H1 (cell line): ENCODE results near the gene ADAM30. TPM values are rescaled to one million over a fixed set of nuclear protein-coding genes. Genes with fewer than 3 reads are reported as not detected.

Source experiments
- CTCF ChIA-PET: fragments of 300-600 bp; sonication (Branson Sonifier 250); formaldehyde crosslinking; loops from one replicate; lab custom pipeline; 2021; ENCODE audit not compliant: partially characterized antibody; lab: Charles Lee
- POLR2A ChIA-PET: fragments of 300-600 bp; sonication (Branson Sonifier 250); formaldehyde crosslinking; loops from one replicate; lab custom pipeline; 2021; ENCODE audit warnings: inconsistent platforms; ENCODE audit not compliant: partially characterized antibody; lab: Charles Lee
- DNase-seq, 2 experiments: peaks; one replicate each; pipeline versions ENCODE4 v3.0.0 to v3.0.0-alpha.2; 2010 to 2022; ENCODE audit warnings: low spot score in 2 of 2, low read depth in 1 of 2, mixed read lengths in 1 of 2
- FAIRE-seq: peaks from 2 replicates; lab custom pipeline; 2011; peaks lifted over from hg19 to GRCh38; lab: Jason Lieb, UNC
- H2AFZ ChIP-seq: 2 replicates; pipeline ENCODE4 v1.8.1; 2012; ENCODE audit warnings: low read length, inconsistent platforms
- H2AK5ac ChIP-seq: 2 replicates; pipeline ENCODE4 v1.6.1; 2013; ENCODE audit warnings: low read depth, low read length
- H2BK120ac ChIP-seq: replicated peaks from 2 replicates; pipeline ENCODE3; 2013; ENCODE audit warnings: low read depth, low read length, inconsistent platforms
- H2BK12ac ChIP-seq: 2 replicates; pipeline ENCODE4 v1.6.1; 2013; ENCODE audit warnings: low read depth, low read length
- H2BK15ac ChIP-seq: 2 replicates; pipeline ENCODE4 v1.6.1; 2013; ENCODE audit warnings: low read length
- H2BK20ac ChIP-seq: 2 replicates; pipeline ENCODE4 v1.6.1; 2013; ENCODE audit warnings: low read length
- H2BK5ac ChIP-seq: 2 replicates; pipeline ENCODE4 v1.6.1; 2013; ENCODE audit warnings: low read depth, low read length
- H3K14ac ChIP-seq: 2 replicates; pipeline ENCODE4 v1.6.1; 2013; ENCODE audit warnings: inconsistent platforms; ENCODE audit not compliant: insufficient read length
- H3K18ac ChIP-seq: 2 replicates; pipeline ENCODE4 v1.6.1; 2013; ENCODE audit warnings: low read length; ENCODE audit errors: extremely low read depth
- H3K23ac ChIP-seq: 2 replicates; pipeline ENCODE4 v1.6.1; 2013; ENCODE audit warnings: inconsistent platforms; ENCODE audit not compliant: insufficient read length
- H3K23me2 ChIP-seq: 2 replicates; pipeline ENCODE4 v1.6.1; 2013; ENCODE audit warnings: low read depth, low read length
- H3K27ac ChIP-seq: 2 replicates; pipeline ENCODE4 v1.6.1; 2011; ENCODE audit warnings: low read depth, low read length, inconsistent platforms
- H3K27me3 ChIP-seq, 4 experiments: replicated peaks in 1 of 4; 1 replicate in 1 of 4; 2 replicates in 3 of 4; pipeline versions ENCODE4 v1.6.1 to v1.8.1; 2011 to 2013; ENCODE audit warnings: low read length in 3 of 4, mild to moderate bottlenecking in 3 of 4, inconsistent platforms in 2 of 4, mixed read lengths in 2 of 4, moderate library complexity in 1 of 4; ENCODE audit not compliant: control insufficient read depth in 3 of 4, insufficient read depth in 3 of 4; ENCODE audit errors: extremely low read depth in 1 of 4
- H3K36me3 ChIP-seq, 4 experiments: 2 replicates each; pipeline versions ENCODE4 v1.6.1 to v1.8.1; 2011 to 2013; ENCODE audit warnings: mild to moderate bottlenecking in 4 of 4, low read length in 3 of 4, moderate library complexity in 2 of 4, control low read depth in 1 of 4, inconsistent platforms in 1 of 4; ENCODE audit not compliant: insufficient read depth in 4 of 4, control insufficient read depth in 2 of 4
- H3K4ac ChIP-seq: replicated peaks from 2 replicates; pipeline ENCODE3; 2013; ENCODE audit warnings: low read length, low read depth, mixed read lengths, inconsistent platforms; ENCODE audit not compliant: insufficient read length
- H3K4me1 ChIP-seq, 4 experiments: replicated peaks in 1 of 4; 1 replicate in 1 of 4; 2 replicates in 3 of 4; pipeline versions ENCODE4 v1.6.1 to v1.8.1; 2011 to 2013; ENCODE audit warnings: low read length in 3 of 4, inconsistent platforms in 2 of 4, mixed read lengths in 1 of 4; ENCODE audit not compliant: insufficient read depth in 4 of 4, control insufficient read depth in 3 of 4
- H3K4me2 ChIP-seq, 2 experiments: 2 replicates each; pipeline versions ENCODE4 v1.6.1 to v1.8.1; 2011 to 2013; ENCODE audit warnings: low read depth in 2 of 2, low read length in 2 of 2, control low read depth in 1 of 2, inconsistent platforms in 1 of 2, mild to moderate bottlenecking in 1 of 2; ENCODE audit not compliant: insufficient read depth in 1 of 2
- H3K4me3 ChIP-seq, 4 experiments: fragments of 200-600, 300-600 bp in 1 of 4; sonication (generic), shearing (Covaris generic), sonication (Bioruptor Twin) in 1 of 4; 2 replicates each; pipeline versions ENCODE4 v1.5.1 to v1.8.1; 2011 to 2016; ENCODE audit warnings: low read length in 4 of 4, low read depth in 3 of 4, control low read depth in 2 of 4, inconsistent platforms in 2 of 4, mild to moderate bottlenecking in 2 of 4, mixed read lengths in 1 of 4, moderate library complexity in 1 of 4; ENCODE audit not compliant: insufficient read depth in 2 of 4; ENCODE audit errors: extremely low read depth in 1 of 4
- H3K56ac ChIP-seq: replicated peaks from 2 replicates; pipeline ENCODE3; 2013; ENCODE audit warnings: low read depth, mild to moderate bottlenecking, mixed read lengths, low read length, inconsistent platforms; ENCODE audit not compliant: insufficient read length
- H3K79me1 ChIP-seq: 2 replicates; pipeline ENCODE4 v1.6.1; 2013; ENCODE audit warnings: low read depth, low read length, control low read depth
- H3K79me2 ChIP-seq, 2 experiments: 2 replicates each; pipeline versions ENCODE4 v1.6.1 to v1.8.1; 2012 to 2013; ENCODE audit warnings: low read length in 2 of 2, mild to moderate bottlenecking in 2 of 2, inconsistent platforms in 1 of 2; ENCODE audit not compliant: insufficient read depth in 2 of 2, control insufficient read depth in 1 of 2
- H3K9ac ChIP-seq, 4 experiments: replicated peaks in 1 of 4; 1 replicate in 1 of 4; 2 replicates in 3 of 4; pipeline versions ENCODE4 v1.6.1 to v1.8.1; 2011 to 2013; ENCODE audit warnings: low read depth in 3 of 4, low read length in 3 of 4, control low read depth in 2 of 4, mild to moderate bottlenecking in 2 of 4, moderate library complexity in 2 of 4, inconsistent platforms in 1 of 4; ENCODE audit errors: extremely low read depth in 1 of 4
- H3K9me3 ChIP-seq, 2 experiments: 2 replicates each; pipeline versions ENCODE4 v1.6.1 to v1.8.1; 2012 to 2013; ENCODE audit warnings: mild to moderate bottlenecking in 2 of 2, moderate library complexity in 2 of 2, control low read depth in 1 of 2, inconsistent platforms in 1 of 2, low read depth in 1 of 2, low read length in 1 of 2, mixed read lengths in 1 of 2; ENCODE audit not compliant: insufficient read depth in 2 of 2
- H4K20me1 ChIP-seq, 2 experiments: replicated peaks in 1 of 2; 2 replicates each; pipeline versions ENCODE3 to v1.8.1; 2011 to 2013; ENCODE audit warnings: inconsistent platforms in 2 of 2, low read length in 2 of 2, mild to moderate bottlenecking in 1 of 2; ENCODE audit not compliant: insufficient read depth in 2 of 2, control insufficient read depth in 1 of 2
- H4K5ac ChIP-seq: 2 replicates; pipeline ENCODE4 v1.6.1; 2013; ENCODE audit warnings: low read length, low read depth, mixed read lengths, inconsistent platforms; ENCODE audit not compliant: insufficient read length
- H4K8ac ChIP-seq: 2 replicates; pipeline ENCODE4 v1.8.0; 2013; ENCODE audit warnings: mild to moderate bottlenecking, moderate library complexity, low read length, inconsistent platforms; ENCODE audit not compliant: insufficient read depth; ENCODE audit errors: extremely low read depth
- H4K91ac ChIP-seq: replicated peaks from 2 replicates; pipeline ENCODE3; 2013; ENCODE audit warnings: low read length, mixed read lengths, inconsistent platforms; ENCODE audit not compliant: insufficient read length
- CHD2 ChIP-seq: IDR thresholded peaks from 2 replicates; pipeline ENCODE4 v1.6.1; 2012; ENCODE audit warnings: low read length, improper control_type of control experiment
- EGR1 ChIP-seq: IDR thresholded peaks from 2 replicates; pipeline ENCODE4 v1.6.1; 2011; ENCODE audit warnings: low read depth, low read length, borderline replicate concordance
- HDAC2 ChIP-seq, 2 experiments: fragments of 300-600 bp in 1 of 2; sonication (generic) in 1 of 2; IDR thresholded peaks; 2 replicates each; pipeline ENCODE4 v1.6.1; 2011 to 2012; ENCODE audit warnings: low read depth in 2 of 2, low read length in 2 of 2, mild to moderate bottlenecking in 2 of 2, moderate library complexity in 2 of 2, borderline replicate concordance in 1 of 2, inconsistent platforms in 1 of 2
- JUND ChIP-seq: IDR thresholded peaks from 2 replicates; pipeline ENCODE4 v1.6.1; 2011; ENCODE audit warnings: mild to moderate bottlenecking, improper control_type of control experiment, low read length
- KDM4A ChIP-seq: IDR thresholded peaks from one replicate; pipeline ENCODE4 v1.7.1; 2012; ENCODE audit warnings: low read depth, mild to moderate bottlenecking, moderate library complexity, low read length, inconsistent platforms; ENCODE audit not compliant: severe bottlenecking
- RAD21 ChIP-seq, 2 experiments: IDR thresholded peaks in 1 of 2; conservative IDR thresholded peaks in 1 of 2; 2 replicates each; pipeline ENCODE4 v1.6.1; 2011; ENCODE audit warnings: low read depth in 2 of 2, low read length in 2 of 2, improper control_type of control experiment in 1 of 2, inconsistent platforms in 1 of 2, mild to moderate bottlenecking in 1 of 2, moderate library complexity in 1 of 2
- RBBP5 ChIP-seq: IDR thresholded peaks from 2 replicates; pipeline ENCODE4 v1.7.1; 2012; ENCODE audit warnings: low read depth, mild to moderate bottlenecking, inconsistent platforms, low read length, moderate library complexity, borderline replicate concordance
- RFX5 ChIP-seq: IDR thresholded peaks from 2 replicates; pipeline ENCODE4 v1.6.1; 2011; ENCODE audit warnings: low read depth, low read length, improper control_type of control experiment, borderline replicate concordance
- TAF7 ChIP-seq: optimal IDR thresholded peaks from 2 replicates; pipeline ENCODE3; 2011; ENCODE audit warnings: low read depth, mild to moderate bottlenecking, inconsistent platforms, low read length, moderate library complexity, borderline replicate concordance
- TEAD4 ChIP-seq: IDR thresholded peaks from 2 replicates; pipeline ENCODE4 v1.6.1; 2012; ENCODE audit warnings: low read depth, low read length, inconsistent platforms, mixed read lengths
- WGBS, 2 experiments: shearing (Covaris generic) in 1 of 2; methylation state at CpG; one replicate each; pipeline versions ENCODE4 v1.1.6 to v1.1.7; 2013 to 2015; ENCODE audit warnings: low lambda C conversion rate in 2 of 2, mixed read lengths in 2 of 2, inconsistent platforms in 1 of 2, low coverage in 1 of 2, missing lambda C conversion rate in 1 of 2; ENCODE audit not compliant: insufficient replicate concordance in 2 of 2, insufficient coverage in 1 of 2, insufficient read length in 1 of 2; ENCODE audit errors: extremely low coverage in 1 of 2, missing lambda C conversion rate in 1 of 2; 5-methylcytosine and 5-hydroxymethylcytosine counted together
- polyA plus RNA-seq, 7 experiments: library from polyadenylated mRNA; depleted of rRNA in 3 of 7; stranded (reverse) in 5 of 7; unstranded in 2 of 7; fragments of >200 nt in 5 of 7; fragments of 200-250 nt in 2 of 7; gene quantifications; 1 replicate in 5 of 7; 2 replicates in 1 of 7; 4 replicates in 1 of 7; pipeline versions ENCODE4 v1.2.1 to v1.2.3, GENCODE V29; 2011 to 2013; ENCODE audit warnings: missing spikeins in 2 of 7, mixed read lengths in 2 of 7
- total RNA-seq: library from RNA; stranded (reverse); fragmentation: NEBNext Ultra II Directional; extraction: Animal tissue kit (Norgen Biotek cat#: 25700); gene quantifications from 2 replicates; pipeline ENCODE4 v1.2.1, GENCODE V29; 2021

ADAM30 gene
- total and polyA plus RNA-seq, 2 of the 8 experiments (the other 6 are each of a cell fraction or from before 2014, with no cell fraction given), result not detected

DNA sequence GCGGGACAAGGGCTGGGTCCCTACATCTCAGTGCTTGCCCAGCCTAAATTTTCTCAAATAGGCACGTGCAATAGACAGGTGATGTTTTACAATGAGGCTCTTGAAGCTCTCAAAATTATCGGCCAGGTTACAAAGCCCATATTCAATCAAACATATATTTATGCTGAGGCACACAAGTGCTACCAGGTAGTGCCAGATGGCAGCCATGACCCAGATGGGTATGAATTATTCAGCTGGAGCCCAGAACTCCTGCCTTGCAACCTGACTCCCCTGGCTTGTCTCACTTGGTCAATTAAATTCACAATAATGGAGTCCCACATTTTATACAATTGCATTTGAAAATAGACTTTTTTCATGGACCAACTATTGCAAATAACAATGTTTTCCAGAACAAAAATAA lies 12.3 kb upstream of the ADAM30 start:
- Histone ChIP-seq H2AK5ac (no peak overlapping the region), H3K79me1 (no peaks in the 10 kb centered on the region), H3K4me2 (no peak overlapping the region), H3K27ac (no peak overlapping the region), H4K20me1 (no peaks in the 10 kb centered on the region), H3K27me3 (no peaks in the 10 kb centered on the region; a peak in 1 of 7 replicates), H3K9me3 (no peaks in the 10 kb centered on the region), H3K23me2 (no peaks in the 10 kb centered on the region), H3K18ac (no peak overlapping the region), H3K56ac (no peak overlapping the region), H3K4me1 (peaks cover 0 to 4% (median 0%) of the 10 kb centered on the region in 4 experiments; a peak in 1 of 7 replicates), H3K4ac (no peak overlapping the region), H2BK20ac (no peak overlapping the region), H3K23ac (no peak overlapping the region), H4K91ac (no peak overlapping the region), H3K36me3 (no peaks in the 10 kb centered on the region), H2BK5ac (no peak overlapping the region), H3K4me3 (no peak overlapping the region), H2BK120ac (no peak overlapping the region), H2BK15ac (no peak overlapping the region), H3K9ac (no peak overlapping the region), H3K79me2 (no peaks in the 10 kb centered on the region), H4K5ac (no peak overlapping the region), H2BK12ac (no peak overlapping the region), H2AFZ (no peak overlapping the region), H4K8ac (no peak overlapping the region), H3K14ac (no peak overlapping the region)
- 89% methylated on average over 3 of the region's 3 CpGs; no CpG with 5 or more reads in 1 of the 2 experiments for WGBS, 2 experiments
- TF ChIP-seq EGR1, result no peak
- TF ChIP-seq RAD21 (IDR thresholded peaks at IDR 0.05 in 1 of 2, conservative IDR thresholded peaks at IDR 0.05 in 1 of 2; ENCODE audit: low read depth in 2 of 2, low read length in 2 of 2), result no peak
- no peak for TF ChIP-seq RFX5
- TF ChIP-seq CHD2, result no peak
- no peak for TF ChIP-seq KDM4A
- no peak for TF ChIP-seq HDAC2 (IDR thresholded peaks at IDR 0.05; ENCODE audit: borderline replicate concordance in 1 of 2, low read depth in 2 of 2, low read length in 2 of 2)
- TF ChIP-seq TEAD4, result no peak
- no peak for TF ChIP-seq JUND
- TF ChIP-seq TAF7, result no peak
- TF ChIP-seq RBBP5, result no peak
- FAIRE-seq (no peak), DNase-seq (no peak)
- POLR2A ChIA-PET, result no interaction called here
- CTCF ChIA-PET, result interaction anchor here (1.1 to 2.3 kb wide), 2 partner anchors 22 to 27 kb away, joined by 3 to 8 read pairs; no protein-coding TSS in a partner anchor
